NCI-H128 (cell line): ENCODE data around the gene UQCRH.
"Not testable (repeated sequence)": the region's sequence is repeated elsewhere in the genome, so short reads cannot be mapped to it uniquely, and the experiment has no call there.

ENCODE experiments used
- DNase-seq: peaks from one replicate; lab custom pipeline; 2025; ENCODE audit not compliant: unreplicated experiment; lab: John Stamatoyannopoulos, UW

The UQCRH gene

GRCh38 chr1:46298387-46298786 is 5.1 kb upstream of the UQCRH start:
- no peak for DNase-seq

GRCh38 chr1:46300673-46301405 is 2.7 kb upstream of the UQCRH start:
- no peak for DNase-seq

- no peak for DNase-seq
Observed at GRCh38 chr1:46301406-46301807, 2.1 kb upstream of the UQCRH start.

GRCh38 chr1:46301808-46302640 is 1.5 kb upstream of the UQCRH start:
- no peak for DNase-seq

- no peak for DNase-seq
Observed at GRCh38 chr1:46302641-46303037, 859 bp upstream of the UQCRH start.

- no peak for DNase-seq
Observed at GRCh38 chr1:46303872-46304326, 401 bp downstream of the UQCRH start.

- no peak for DNase-seq
Observed at GRCh38 chr1:46306159-46306530, 2.6 kb downstream of the UQCRH start.

- no peak for DNase-seq
Observed at GRCh38 chr1:46309401-46310159, 6.1 kb downstream of the UQCRH start.

GRCh38 chr1:46310321-46310720 is 6.8 kb downstream of the UQCRH start:
- no peak for DNase-seq

GRCh38 chr1:46315669-46316403 is 12.3 kb downstream of the UQCRH start:
- DNase-seq, result no peak

GRCh38 chr1:46317323-46317722 is 13.8 kb downstream of the UQCRH start:
- no peak for DNase-seq

- DNase-seq, result not testable (repeated sequence)
Observed at GRCh38 chr1:46319301-46319700, 15.8 kb downstream of the UQCRH start.

GRCh38 chr1:46319960-46320914 is 16.7 kb downstream of the UQCRH start:
- DNase-seq, result not testable (repeated sequence)

- DNase-seq, result not testable (repeated sequence)
Observed at GRCh38 chr1:46322191-46322590, 18.7 kb downstream of the UQCRH start.

GRCh38 chr1:46325285-46326076 is 22.0 kb downstream of the UQCRH start:
- DNase-seq, result not testable (repeated sequence)

GRCh38 chr1:46328182-46328581 is 24.7 kb downstream of the UQCRH start:
- DNase-seq, result not testable (repeated sequence)

GRCh38 chr1:46329807-46330206 is 26.3 kb downstream of the UQCRH start:
- DNase-seq, result not testable (repeated sequence)

- not testable (repeated sequence) for DNase-seq
Observed at GRCh38 chr1:46330381-46330780, 26.9 kb downstream of the UQCRH start.
